ENCODE results near the gene GRK5. TPM values are rescaled to one million over a fixed set of nuclear protein-coding genes. Genes with fewer than 3 reads are reported as not detected.

Gene GRK5
- total RNA-seq, 1 donor from 2014 or later: 43.2 TPM

DNA sequence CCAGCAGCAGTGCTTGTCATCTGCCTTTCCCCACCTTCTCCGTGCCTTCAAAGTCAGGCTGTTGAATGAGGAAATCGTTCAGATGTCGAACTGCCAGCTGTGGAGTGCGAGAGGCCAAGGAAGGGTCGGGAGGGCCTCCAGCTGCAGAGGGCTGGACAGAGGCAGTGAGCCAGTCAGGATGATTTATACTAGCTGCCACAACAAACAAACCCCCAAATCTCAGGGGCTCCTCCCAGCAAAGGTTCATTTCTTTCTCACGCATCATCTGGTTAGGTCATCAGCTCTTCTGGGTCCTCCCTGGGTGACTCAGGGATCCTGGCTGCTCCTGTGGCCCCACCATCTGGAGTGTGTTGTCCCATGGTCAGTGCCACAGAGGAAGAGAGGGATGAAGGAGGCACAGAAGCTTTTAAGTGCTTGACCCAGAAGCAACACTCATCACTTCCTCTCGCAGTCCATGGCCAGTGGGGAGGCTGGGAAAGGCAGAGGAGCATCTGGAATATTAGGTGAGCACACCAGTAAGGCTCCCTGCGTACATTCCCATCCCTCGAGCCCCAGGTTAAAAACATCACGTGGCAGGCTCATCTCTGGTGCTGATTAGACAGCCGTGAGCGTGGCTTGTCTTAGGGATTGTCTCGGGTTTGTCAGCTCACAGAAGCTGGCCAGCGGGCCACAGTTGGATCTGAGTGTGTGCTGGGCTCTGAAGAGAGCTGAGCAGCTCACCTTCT is 194.5 kb downstream of the GRK5 start:
- Mint-ChIP-seq H3K9me3 (ENCODE audit: unreplicated experiment) (no peaks in the 10 kb centered on the region), H3K4me1 (ENCODE audit: unreplicated experiment) (peaks cover 18% of the 10 kb centered on the region), H3K36me3 (ENCODE audit: unreplicated experiment) (peaks cover 16% of the 10 kb centered on the region), H3K4me3 (ENCODE audit: unreplicated experiment) (no peak overlapping the region), H3K27ac (ENCODE audit: unreplicated experiment) (peak overlapping the region; percentile 70), H3K27me3 (ENCODE audit: unreplicated experiment) (no peaks in the 10 kb centered on the region)
- no peak for DNase-seq (ENCODE audit: extremely low spot score, unreplicated experiment)
- TF ChIP-seq, protein P1, sequence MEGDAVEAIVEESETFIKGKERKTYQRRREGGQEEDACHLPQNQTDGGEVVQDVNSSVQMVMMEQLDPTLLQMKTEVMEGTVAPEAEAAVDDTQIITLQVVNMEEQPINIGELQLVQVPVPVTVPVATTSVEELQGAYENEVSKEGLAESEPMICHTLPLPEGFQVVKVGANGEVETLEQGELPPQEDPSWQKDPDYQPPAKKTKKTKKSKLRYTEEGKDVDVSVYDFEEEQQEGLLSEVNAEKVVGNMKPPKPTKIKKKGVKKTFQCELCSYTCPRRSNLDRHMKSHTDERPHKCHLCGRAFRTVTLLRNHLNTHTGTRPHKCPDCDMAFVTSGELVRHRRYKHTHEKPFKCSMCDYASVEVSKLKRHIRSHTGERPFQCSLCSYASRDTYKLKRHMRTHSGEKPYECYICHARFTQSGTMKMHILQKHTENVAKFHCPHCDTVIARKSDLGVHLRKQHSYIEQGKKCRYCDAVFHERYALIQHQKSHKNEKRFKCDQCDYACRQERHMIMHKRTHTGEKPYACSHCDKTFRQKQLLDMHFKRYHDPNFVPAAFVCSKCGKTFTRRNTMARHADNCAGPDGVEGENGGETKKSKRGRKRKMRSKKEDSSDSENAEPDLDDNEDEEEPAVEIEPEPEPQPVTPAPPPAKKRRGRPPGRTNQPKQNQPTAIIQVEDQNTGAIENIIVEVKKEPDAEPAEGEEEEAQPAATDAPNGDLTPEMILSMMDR (IDR thresholded peaks at IDR 0.05): no peak

GRCh38 chr10:119403921-119404320 is 196.6 kb downstream of the GRK5 start:
- DNase-seq (ENCODE audit: extremely low spot score, unreplicated experiment): no peak
- no peaks in the 10 kb centered on the region for H3K27me3 Mint-ChIP-seq (ENCODE audit: unreplicated experiment)
- H3K27ac Mint-ChIP-seq (ENCODE audit: unreplicated experiment): no peak overlapping the region
- H3K4me1 Mint-ChIP-seq (ENCODE audit: unreplicated experiment): peaks cover 21% of the 10 kb centered on the region
- H3K36me3 Mint-ChIP-seq (ENCODE audit: unreplicated experiment): peaks cover 16% of the 10 kb centered on the region
- H3K4me3 Mint-ChIP-seq (ENCODE audit: unreplicated experiment): no peak overlapping the region
- H3K9me3 Mint-ChIP-seq (ENCODE audit: unreplicated experiment): no peaks in the 10 kb centered on the region
- TF ChIP-seq, protein P1 (IDR thresholded peaks at IDR 0.05): no peak

- Mint-ChIP-seq H3K4me3 (ENCODE audit: unreplicated experiment) (no peak overlapping the region), H3K27ac (ENCODE audit: unreplicated experiment) (no peak overlapping the region), H3K36me3 (ENCODE audit: unreplicated experiment) (peaks cover 11% of the 10 kb centered on the region), H3K9me3 (ENCODE audit: unreplicated experiment) (no peaks in the 10 kb centered on the region), H3K4me1 (ENCODE audit: unreplicated experiment) (peaks cover 28% of the 10 kb centered on the region), H3K27me3 (ENCODE audit: unreplicated experiment) (no peaks in the 10 kb centered on the region)
- no peak for DNase-seq (ENCODE audit: extremely low spot score, unreplicated experiment)
- TF ChIP-seq, protein P1 (IDR thresholded peaks at IDR 0.05): no peak
These were observed 197.5 kb downstream of the GRK5 start for GRCh38 chr10:119404719-119405519.

DNA sequence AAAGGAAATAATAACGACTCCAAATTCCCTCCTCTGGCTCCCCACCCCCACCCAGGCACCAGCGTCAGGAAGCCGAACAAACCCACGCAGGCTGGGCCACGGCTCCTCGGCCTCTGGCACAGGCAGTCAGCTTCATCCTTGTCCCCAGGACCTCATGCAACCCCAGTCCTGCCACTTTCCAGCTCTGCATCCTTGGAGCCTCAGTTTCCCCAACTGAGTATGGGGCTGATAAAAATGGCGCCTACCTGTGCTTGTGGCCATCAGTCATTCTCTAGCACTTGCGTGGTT is 198.1 kb downstream of the GRK5 start:
- Mint-ChIP-seq H3K36me3 (ENCODE audit: unreplicated experiment) (peaks cover 10% of the 10 kb centered on the region), H3K4me1 (ENCODE audit: unreplicated experiment) (peaks cover 34% of the 10 kb centered on the region), H3K27me3 (ENCODE audit: unreplicated experiment) (no peaks in the 10 kb centered on the region), H3K4me3 (ENCODE audit: unreplicated experiment) (no peak overlapping the region), H3K9me3 (ENCODE audit: unreplicated experiment) (no peaks in the 10 kb centered on the region), H3K27ac (ENCODE audit: unreplicated experiment) (no peak overlapping the region)
- DNase-seq (ENCODE audit: extremely low spot score, unreplicated experiment): no peak
- TF ChIP-seq, protein P1 (IDR thresholded peaks at IDR 0.05): no peak

DNA sequence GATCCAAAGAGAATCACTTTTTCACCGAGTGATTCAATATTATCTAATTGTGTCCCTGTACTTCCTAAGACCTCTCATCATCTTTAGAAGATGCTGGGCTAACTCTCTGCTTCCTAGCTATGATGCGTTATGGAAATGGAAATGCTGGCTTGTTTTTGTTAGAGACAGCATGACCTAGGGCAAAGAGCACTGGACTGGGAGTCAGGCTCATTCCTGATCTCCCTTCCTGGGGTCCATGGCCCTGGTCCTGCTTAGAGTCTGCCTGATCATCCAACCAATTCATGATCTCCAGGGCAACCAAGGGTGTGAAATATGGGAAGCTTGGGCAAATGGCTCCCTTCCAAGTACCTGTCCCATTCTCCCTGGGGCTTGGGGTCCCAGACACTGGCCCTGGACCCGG is 198.8 kb downstream of the GRK5 start:
- H3K4me1 Mint-ChIP-seq (ENCODE audit: unreplicated experiment): peaks cover 36% of the 10 kb centered on the region
- no peaks in the 10 kb centered on the region for H3K27me3 Mint-ChIP-seq (ENCODE audit: unreplicated experiment)
- peaks cover 12% of the 10 kb centered on the region for H3K36me3 Mint-ChIP-seq (ENCODE audit: unreplicated experiment)
- no peaks in the 10 kb centered on the region for H3K9me3 Mint-ChIP-seq (ENCODE audit: unreplicated experiment)
- TF ChIP-seq, protein P1 (IDR thresholded peaks at IDR 0.05): no peak
- no peak overlapping the region for H3K4me3 Mint-ChIP-seq (ENCODE audit: unreplicated experiment)
- no peak for DNase-seq (ENCODE audit: extremely low spot score, unreplicated experiment)
- H3K27ac Mint-ChIP-seq (ENCODE audit: unreplicated experiment): no peak overlapping the region
